NCI-H2171 (cell line): ENCODE data around the gene CPNE2.
"Not testable (repeated sequence)": the region's sequence is repeated elsewhere in the genome, so short reads cannot be mapped to it uniquely, and the experiment has no call there.

Experiments used
- DNase-seq: peaks from one replicate; lab custom pipeline; 2025; lab: John Stamatoyannopoulos, UW

The CPNE2 gene

DNA sequence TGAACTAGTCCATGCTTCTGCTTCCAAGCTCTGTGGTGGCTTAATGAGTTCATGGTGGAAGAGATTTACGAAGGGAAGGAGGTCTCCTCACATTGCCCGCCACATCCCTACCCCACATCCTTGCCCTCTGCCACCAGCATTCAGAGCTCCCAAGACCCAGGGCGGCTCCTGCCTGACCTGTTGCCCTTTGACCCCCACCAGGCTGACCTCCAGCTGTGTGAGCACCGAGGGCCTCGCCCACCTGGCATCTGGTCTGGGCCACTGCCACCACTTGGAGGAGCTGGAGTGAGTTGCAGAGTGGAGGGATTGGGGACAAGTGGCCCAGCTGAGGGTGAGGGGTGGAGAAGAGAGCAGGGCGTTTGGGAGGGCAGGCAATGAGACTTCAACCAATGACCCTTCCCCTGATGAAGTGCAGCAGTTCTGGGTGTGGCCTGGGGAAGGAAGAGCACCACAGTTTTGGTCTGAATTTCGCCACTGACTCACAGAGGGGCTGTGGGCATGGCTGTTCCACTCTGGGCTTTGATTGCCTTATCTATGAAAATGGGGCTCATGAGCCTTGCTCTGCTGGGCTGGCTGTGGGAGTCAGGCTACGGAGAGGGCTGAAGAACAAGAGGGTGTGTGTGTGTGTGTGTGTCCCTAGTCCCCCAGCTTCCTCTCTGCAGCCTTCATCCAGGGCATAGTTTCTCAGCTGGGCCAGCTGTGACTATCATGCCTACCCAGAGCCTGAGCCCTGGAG is 22.6 kb upstream of the CPNE2 start:
- DNase-seq, result no peak

DNA sequence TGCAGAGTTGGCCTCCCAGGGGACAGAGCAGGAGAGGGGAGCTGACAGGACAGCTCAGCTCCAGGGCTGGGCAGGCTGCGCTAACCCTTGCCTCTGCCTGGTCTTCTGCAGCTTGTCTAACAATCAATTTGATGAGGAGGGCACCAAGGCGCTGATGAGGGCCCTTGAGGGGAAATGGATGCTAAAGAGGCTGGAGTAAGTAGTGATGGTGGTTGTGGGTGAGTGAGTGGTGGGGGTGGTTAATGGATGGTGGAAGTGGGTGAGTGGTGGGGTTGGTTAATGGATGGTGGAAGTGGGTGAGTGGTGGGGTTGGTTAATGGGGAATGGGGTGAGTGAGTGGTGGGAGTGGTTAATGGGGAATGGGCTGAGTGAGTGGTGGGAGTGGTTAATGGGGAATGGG is 22.0 kb upstream of the CPNE2 start:
- DNase-seq, result no peak

DNA sequence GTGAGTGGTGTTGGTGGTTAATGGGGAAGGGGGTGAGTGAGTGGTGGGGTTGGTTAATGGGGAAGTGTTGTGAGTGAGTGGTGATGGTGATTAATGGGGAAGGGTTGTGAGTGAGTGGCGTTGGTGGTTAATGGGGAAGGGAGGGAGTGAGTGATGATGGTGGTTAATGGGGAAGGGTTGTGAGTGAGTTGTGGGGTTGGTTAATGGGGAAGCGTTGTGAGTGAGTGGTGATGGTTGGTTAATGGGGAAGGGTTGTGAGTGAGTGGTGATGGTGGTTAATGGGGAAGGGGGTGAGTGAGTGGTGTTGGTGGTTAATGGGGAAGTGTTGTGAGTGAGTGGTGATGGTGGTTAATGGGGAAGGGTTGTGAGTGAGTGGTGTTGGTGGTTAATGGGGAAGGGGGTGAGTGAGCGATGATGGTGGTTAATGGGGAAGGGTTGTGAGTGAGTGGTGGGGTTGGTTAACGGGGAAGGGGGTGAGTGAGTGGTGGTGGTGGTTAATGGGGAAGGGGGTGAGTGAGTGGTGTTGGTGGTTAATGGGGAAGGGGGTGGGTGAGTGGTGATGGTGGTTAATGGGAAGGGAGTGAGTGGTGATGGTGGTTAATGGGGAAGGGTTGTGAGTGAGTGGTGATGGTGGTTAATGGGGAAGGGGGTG is 21.2 kb upstream of the CPNE2 start:
- DNase-seq, result not testable (repeated sequence)

DNA sequence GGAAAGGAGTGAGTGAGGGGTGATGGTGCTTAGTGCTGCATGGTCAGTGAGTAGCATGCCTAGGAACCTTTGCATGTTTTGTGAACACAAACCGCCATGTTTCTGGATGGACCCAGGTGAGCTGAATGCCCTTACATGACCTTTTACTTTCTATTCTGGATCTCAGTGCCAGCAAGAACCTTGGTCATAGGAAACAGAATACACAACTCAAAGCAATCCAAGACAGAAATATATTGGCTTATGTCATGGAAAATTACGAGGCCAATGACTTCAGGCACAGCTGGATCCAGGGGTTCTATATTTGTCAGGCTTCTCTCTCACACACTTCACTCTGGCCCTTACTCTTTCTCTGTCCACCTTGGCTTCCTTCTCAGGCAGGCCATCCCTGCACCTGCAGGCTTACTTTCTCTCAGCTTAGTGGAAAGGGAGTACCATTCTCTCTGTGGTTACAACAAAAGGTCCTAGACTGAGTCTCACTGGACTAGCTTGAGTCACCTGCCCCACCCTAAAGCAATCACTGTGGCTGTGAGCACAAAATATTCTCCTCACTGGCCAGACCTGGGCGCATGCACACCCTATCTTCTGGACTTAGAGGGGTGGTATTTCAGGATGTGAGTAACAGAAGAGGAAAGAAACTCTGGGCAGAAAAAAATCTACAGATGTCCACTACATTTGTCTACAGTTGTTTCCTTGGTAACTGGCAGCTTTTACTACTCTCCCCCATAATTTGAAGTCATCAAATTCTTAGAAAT is 20.4 kb upstream of the CPNE2 start:
- DNase-seq, result no peak

DNA sequence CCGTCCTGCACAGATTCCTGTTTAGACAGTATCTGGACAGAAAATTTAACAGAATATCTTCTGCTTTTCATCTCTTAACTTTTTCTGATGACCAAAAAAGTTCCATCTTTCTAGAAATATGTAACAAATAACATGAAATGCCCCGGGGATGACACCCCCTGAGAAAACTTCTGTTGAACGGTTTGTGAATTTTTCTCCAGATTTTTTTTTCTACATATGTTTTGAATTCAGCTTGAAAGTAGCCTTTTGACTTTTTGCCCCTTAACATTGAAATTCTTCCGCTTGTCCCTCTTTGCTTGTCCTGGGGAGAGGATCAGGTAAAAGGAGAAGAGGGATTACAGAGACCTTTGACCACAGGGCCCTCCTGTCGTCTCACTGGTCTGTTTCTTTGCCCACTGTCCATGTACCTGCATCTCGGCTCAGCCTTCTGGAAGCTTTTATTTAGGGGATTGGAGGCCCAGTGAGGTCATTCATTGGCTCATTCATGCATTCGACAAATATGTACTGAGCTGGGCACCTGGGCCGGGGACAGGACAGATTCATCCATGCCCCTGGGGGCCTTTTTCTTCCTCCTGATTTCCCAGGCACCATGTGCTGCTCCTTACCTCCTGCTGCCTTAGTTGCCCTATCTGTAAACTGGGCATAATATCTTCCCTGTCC is 19.6 kb upstream of the CPNE2 start:
- no peak for DNase-seq

DNA sequence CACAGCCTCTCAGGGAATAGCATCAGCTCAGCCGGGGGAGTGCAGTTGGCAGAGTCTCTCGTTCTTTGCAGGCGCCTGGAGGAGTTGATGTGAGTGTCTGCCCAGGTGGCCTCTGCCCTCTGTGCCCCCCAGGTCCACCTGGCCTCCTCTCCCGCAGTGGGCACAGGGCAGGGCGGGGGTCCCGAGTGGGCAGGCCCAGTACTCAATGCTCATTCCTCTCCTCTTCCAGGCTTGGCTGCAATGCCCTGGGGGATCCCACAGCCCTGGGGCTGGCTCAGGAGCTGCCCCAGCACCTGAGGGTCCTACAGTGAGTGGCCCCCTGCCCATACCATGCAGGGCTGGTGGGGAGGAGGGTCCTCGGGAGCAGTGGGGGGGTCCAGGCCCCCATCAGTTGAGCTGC is 14.7 kb upstream of the CPNE2 start:
- no peak for DNase-seq

DNA sequence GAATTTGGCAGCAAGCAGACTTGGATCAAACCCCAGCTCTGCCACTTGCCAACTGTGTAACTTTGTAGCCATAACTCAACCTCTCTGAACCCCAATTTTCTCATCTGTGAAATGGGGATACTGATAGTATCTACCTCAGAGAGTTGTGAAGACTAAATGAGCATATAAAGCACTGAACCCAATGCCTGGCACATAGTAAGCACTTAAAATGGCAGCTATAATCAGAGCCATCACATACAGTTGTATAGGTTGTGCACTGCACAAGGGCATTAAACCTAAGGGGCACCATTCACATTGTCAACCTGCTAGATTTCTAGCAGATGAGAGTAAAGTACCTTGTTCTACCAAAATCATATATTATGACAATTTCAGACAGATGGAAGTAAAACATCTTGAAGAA is 10.6 kb upstream of the CPNE2 start:
- no peak for DNase-seq

DNA sequence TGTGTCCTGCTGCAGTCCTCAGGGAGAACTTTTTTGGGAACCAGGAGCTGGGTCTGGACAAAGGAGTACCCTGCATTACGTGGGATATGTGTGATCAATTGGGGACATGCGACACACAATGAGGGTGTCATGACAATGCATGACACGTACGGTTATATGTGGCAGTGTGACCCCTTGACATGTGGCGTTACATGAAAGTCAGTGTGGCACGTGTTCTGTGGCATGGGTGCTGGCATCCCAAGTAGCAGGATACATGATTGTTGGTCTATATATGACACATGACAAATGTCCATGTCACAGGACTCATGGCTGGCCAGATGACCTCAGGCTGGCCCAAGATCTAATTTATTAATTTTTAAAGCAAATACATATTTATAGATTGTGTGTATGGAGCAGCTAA is 9.7 kb upstream of the CPNE2 start:
- no peak for DNase-seq

DNA sequence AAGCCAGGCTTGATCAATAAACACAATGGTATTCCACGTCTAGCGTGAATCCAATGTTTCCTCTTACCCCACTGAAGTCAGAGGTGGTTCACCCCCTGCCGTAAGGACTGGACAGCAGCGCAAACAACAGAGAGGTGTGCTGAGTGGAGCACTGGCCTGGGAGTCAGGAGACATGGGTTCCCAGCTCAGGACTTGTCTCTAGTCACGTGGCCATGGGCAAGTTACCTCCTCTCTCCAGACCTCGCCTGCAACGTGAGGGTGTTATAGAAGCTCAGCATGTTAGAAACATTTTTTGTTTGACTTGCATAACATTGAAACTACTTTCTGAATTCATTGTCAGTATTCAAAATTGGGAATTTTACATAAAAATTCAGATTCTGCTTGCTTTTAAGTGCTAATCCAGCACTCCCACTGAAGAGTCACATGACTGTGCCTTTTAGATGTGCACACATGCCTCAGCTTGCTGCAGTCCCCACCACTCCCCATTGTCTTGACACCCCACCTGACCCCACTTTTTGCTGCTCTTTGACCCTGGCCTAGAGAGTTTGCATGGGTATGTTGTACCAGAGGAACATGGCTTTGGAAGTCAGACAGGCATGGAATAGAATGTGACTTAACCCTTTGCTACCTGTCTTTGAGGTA is 8.8 kb upstream of the CPNE2 start:
- DNase-seq, result no peak

DNA sequence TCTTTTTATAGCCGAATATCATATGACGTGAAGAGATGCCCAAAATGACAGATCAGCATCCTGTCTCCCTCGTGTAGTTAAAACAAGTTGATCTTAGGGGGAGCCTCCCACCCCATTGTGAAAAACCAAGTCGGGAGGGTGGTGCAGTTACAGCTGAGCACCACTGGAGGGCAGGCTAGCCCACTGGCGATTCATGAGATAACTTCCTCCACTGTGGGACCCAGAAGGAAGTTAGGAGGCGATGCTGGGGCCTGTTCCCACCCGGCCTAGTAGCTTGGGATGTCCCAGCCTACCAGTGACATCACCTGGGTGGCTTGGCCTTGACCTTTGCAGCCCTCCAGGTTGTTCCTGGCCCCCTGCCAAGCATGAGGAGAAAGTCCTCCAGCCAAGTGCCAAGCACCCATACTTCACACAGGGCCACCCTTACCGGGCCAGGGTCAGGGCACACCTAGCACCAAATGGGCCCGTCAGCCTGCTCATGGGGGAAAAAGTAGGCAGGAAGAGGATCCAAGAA is 8.1 kb upstream of the CPNE2 start:
- peak; percentile 34 for DNase-seq

DNA sequence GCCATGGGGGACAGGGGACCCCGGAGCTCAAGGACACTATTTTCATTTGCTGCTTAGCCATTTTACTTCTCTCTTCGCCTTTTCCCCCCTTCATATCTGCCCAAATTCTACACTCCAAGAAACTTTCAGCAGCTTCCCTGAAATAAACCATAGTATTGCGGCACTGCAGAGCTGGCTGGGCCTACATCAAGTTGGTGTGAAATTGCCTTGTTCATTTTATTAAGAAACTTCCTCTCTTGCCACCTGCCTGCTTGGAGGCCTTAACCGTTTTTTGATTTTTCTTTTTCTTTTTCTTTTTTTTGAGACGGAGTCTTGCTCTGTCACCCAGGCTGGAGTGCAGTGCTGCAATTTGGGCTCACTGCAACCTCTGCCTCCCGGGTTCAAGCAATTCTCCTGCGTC is 7.4 kb upstream of the CPNE2 start:
- no peak for DNase-seq

DNA sequence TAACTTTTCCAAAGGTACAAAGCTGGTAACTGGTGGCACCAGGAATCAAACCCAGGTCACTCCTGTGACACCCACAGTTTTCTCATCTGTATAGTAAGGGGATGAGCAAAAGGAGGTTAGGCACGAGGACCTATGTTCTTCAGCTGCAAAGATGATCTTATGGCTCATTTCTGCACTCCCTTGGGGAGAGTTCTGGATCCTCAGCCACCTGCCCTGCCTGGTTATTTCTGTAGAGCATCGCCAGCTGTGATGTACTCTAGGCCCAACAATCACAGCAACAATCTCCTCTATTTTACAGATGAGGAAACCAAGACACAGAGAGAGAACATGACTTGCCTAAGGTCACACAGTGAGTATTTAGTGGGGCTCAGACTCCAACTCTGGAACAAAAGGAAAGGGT is 5.4 kb upstream of the CPNE2 start:
- DNase-seq, result no peak

DNA sequence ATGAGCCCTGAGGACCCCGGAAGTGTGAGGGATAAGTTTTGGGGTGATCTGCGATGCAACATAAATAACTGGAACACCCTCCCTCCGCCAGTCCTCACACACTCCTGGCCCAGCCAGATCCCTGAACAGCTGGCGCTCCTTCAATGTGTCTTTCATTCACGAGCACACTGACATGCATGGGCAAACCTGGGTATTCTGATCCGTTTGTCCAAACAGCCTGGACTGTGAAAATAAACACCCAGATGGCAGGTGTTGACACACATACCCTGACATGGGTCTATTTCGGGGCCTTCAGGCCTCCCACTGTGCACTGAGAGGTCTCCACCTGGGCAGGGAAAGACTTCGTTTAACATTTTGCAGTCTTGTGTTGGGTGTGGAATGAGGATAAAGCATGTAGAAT is 3.0 kb upstream of the CPNE2 start:
- peak; percentile 72 for DNase-seq

DNA sequence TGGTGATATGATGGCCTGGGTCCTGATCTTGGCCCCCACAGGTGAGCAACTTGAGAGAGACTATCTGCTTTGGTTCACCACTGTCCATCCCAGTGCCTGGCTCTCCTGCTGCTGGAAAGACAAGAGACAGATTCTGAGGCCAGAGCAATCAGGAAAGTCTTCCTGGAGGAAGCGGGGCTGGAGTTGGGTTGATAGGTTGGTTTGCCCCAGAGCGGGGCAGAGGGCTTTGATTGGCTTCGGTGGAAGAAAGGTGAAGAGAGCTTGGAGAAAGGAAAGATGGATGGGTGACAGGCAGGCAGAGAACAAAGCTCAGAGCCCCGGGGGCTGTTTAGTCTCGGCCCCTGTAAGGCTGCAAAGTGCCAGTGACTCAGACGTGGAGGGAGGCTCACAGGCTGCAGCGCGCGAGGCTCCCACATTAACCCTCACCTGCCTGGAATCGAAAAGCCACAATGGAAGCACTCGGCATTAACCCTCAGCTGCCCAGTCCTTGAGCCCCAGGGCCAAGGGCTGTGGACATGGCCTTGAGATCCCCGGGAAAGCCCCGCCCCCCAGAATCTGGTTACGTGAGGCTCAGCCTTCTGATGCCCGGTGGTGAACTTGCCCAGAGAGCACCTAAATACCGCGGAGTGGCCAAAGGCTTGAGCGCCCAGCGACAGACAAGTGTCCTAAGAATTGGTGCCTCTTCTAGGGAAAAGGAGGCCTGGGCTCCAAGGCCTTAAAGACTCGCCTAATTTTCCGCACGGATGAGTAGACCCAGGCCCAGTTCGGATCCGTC is 996 bp upstream of the CPNE2 start:
- no peak for DNase-seq

DNA sequence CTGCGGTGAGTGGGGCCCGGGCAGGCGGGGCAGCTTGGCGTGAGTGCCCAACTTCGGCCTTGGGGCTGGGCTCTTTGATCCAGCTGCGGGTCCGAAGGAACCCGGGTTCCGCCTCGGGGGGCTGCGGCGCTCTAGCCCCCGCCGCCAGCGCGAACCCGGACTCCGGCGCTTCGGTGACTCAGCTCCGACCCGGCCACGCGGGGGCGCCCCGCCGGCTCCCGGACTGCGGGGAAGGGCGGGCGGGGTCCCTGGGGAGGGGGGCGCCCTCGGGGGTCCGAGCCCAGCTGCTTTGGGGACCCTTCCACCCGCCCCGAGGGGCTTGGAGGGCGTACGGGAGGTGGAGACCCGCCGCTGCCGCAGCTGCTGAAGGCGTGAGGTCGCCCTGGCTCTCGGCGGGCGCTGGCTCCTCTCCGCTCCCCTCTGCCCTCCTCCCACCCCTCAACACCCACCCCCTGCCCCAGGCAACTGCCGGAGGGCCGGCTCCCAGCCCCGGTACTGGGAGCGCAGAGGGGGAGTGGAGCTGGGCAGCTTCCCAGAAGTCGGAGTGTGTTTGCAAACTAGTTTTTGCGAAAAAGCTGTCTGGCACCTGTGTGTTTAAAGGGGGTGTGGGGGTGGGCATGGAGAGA is 516 bp downstream of the CPNE2 start:
- no peak for DNase-seq

DNA sequence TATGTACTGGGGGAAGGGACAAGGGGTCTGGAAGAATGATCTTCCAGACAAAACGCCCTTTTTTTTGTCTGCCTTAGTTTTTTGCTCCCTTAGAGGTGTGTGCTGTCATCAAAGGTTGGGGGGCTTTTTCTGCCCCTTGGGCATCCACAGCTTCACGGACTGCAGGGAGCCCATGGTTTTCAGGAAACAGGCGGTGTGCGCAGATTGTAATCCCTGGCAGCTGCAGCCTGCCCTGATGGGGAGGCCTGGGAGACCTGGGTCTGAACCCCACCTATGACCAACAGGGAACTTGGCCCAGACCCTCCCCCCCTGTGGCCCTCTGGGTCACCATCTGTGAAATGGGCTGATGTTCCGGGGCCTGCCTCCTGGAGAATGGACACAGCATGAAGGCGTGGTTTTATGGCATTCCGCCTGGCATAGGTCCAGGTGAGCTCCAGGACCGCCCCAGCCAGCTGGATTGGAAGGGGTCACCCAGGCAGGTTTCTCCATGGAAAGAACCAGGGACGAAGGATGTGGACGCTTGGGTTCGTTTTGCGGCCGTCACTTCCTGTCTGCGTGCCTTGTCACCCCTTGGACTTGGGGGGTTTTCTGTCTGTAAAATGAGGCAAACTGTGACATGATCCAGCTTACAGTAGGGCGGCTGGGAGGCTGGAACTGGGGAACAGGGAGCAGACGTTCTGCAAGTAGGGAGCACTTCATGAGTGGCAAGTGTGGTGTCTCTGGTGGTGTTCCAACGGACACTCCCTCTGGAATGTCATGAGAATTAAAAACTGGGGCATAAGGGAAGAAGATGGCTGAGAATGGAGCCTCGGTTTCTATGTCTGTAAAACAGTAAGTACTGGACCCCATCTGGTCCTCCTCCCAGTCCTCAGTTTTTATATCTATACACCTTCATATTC is 1.5 kb downstream of the CPNE2 start:
- no peak for DNase-seq

DNA sequence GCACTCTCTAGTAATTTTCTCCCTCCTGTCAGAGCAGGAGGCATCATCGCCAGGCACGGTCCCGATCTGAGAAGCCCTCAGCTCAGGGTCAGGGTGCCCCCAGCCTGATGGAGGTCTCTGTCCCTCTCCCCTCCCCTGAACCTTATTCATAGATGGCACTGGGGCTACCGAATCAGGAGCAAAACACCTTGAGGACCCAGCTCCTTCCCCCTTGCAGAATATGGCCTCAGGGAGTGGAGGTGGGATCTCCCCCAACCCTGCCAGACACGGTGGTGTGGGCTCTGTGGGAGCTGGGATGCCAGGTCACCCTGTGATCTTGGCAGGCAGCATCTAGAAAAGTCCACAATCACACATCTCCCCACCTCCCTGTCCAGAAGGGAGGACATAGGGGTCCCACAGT is 2.5 kb downstream of the CPNE2 start:
- no peak for DNase-seq

DNA sequence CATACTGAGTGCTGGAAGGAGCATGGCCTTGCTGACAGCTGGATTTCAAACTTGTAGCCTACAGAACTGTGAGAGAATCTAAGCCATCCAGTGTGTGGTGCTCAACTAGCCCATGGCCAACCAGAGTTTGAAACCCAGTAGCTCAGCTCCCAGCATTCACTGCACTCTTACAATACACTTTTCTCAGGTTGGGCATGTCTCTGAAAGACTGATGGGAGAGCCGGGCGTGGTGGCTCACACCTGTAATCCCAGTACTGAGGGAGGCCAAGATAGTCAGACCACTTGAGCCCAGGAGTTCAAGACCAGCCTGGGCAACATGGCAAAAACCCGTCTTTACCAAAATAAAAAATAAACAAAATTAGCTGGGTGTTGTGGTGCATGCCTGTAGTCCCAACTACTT is 3.8 kb downstream of the CPNE2 start:
- DNase-seq, result no peak

DNA sequence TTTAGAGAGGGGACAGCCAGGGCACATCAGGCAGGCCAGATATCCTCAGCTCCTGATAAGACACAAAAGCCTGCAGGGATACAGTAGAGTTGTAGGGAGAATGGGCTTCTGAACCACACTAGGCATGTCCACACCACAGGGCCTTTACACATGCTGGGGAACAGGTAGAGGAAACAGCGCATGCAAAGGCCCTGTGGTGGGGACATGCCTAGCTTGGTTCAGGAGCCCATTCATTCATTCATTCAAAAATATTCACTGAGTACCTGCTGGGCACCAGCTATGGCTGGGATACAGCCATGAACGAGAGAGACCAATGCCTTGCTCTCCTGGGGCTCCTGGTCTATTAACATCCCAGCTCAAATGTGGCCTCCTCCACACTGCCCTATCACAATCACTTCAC is 4.4 kb downstream of the CPNE2 start:
- no peak for DNase-seq
